GM18519 (cell line): ENCODE data around the gene TSHZ3.

ENCODE experiments used
- ATAC-seq: cut with Tn5 transposase; IDR thresholded peaks from one replicate; pipeline ENCODE4 v1.9.1; 2021; ENCODE audit warnings: mild to moderate bottlenecking, moderate library complexity; ENCODE audit not compliant: unreplicated experiment, low FRiP score

Gene TSHZ3

DNA sequence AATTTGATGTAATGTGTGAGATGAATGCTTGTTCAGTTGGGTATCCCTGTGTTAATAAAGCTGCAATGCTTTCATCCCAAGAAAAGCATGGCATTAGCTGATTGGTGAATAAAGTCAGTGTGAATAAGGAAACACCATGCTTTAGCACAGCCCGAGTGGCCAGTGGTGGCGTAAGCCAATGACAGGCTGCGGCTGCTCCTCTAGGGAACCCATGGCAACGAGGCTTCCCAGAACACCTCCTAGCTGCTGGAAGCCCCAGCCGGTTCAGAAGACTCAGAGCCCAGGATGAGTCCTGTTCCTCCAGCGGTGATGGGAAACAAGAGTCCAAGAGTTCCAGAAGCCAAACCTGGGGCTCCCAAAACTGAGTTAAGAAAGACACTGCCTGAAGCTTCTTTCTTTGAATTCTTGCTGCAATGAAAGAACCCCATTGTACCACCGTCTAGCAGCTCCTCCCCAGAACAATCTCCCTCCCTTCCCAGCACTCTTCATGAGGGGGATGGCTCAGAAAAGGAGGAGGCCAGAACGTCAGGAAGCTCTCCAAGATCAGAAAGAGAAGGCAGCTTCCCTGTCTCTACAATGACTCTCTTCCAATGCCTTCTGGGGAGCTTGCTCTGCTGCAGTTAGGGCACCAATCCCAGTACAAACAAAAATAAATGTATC, 58.2 kb downstream of the TSHZ3 start:
- ATAC-seq, result no peak

- no peak for ATAC-seq
Measured at GRCh38 chr19:31289976-31290375, 59.3 kb downstream of the TSHZ3 start.

- no peak for ATAC-seq
Measured at GRCh38 chr19:31289381-31289880, 59.8 kb downstream of the TSHZ3 start.

GRCh38 chr19:31286491-31286890, 62.7 kb downstream of the TSHZ3 start:
- ATAC-seq, result no peak

- no peak for ATAC-seq
Measured at GRCh38 chr19:31285744-31286143, 63.5 kb downstream of the TSHZ3 start.

DNA sequence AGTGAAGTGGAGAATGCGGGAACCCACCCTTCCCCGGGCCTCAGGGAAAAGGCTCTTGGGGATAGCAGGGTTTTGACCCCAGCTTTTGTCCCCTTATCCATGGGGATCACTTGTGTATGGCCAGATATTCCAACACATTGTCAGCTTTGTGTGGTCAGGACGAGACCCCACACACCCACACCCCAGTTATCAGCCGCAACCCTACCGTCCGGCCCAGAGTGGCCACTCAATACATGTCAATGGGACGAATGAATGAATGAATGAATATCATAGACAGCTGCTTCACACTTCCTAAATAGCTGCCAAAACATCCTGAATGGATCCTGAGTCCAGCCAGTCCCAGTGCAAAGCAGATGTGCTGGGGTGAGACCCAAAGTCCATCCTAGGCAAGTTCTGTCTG, 64.6 kb downstream of the TSHZ3 start:
- ATAC-seq, result no peak

- no peak for ATAC-seq
Measured at GRCh38 chr19:31283701-31284100, 65.5 kb downstream of the TSHZ3 start.

GRCh38 chr19:31282346-31282745, 66.9 kb downstream of the TSHZ3 start:
- ATAC-seq, result no peak

- ATAC-seq, result no peak
Measured at GRCh38 chr19:31280287-31281006, 68.8 kb downstream of the TSHZ3 start.

DNA sequence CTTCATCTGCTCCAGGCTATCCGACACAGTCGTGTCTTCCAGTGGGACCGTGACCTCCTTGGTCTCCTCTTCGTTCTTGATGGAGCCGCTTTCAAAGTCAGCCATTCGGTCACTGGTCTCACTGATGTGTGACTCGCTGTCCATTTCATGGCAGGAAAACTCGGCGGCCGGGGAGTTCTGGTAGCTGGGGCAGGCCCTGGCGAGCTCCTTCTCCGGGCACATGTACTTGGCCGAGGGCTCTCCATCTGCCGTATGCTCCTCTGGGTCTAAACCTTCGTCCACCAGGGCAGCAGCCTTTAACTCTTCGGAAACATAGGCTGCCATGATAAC, 69.8 kb downstream of the TSHZ3 start:
- no peak for ATAC-seq

DNA sequence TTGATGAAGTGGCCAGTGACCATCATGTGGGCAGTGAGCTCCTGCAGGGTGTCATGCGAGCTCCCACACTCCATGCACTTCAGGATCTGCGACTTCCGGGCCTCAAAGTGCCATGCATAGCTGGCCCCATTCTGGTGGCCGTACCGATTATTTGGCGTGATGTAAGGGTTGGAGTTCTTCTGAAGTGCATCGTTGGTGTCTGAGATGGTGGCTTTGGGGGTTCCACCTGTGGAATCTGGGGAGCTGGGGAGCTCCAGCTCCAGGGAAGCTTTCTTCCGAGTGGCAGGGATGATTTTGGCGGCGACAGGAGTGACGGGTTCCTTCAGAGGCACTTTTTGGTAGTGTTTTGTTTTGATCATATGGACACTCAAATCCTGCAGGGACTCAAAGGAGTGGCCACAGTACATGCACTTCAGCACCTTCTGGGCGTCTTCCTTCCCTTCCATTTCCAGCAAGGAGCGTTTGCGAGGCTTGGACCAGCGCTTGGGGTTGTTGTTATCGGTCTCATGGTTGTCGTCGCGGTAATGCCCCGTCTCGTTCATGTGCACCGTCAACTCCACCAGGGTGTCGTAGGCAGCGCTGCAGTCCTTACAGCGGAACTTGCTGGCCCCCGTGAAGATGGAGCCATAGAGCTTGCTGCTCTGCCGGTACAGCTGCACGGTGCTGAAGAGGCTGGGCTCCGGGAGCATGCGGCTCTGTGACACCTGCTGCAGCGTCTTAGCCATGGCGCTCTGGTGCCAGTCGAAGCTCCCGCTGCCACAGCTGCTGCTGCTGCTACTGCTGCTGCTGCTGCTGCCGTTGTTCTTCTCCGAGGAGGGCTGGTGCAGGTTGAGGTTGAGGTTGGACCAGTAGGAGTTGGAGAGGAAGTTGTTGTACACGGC, 70.4 kb downstream of the TSHZ3 start:
- ATAC-seq, result no peak

DNA sequence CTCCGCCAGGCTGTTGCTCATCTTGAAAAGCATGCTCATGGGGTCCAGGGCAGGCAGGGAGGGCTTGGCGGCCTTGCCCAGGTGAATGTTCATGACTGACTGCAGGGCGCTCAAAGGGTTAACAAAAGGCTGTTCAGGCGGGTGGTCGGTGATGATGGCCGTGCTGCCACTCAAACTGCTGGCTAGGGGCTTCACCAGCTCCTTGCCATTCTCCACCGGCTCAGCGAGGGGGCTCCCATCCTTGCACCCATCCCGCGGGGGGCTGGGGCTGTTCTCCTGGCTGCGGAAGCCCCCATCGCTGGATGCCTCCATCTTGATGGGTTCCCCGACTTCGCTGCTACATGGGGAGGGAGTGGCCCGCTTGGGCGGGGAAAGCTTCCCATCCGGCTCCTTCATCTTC, 71.7 kb downstream of the TSHZ3 start:
- no peak for ATAC-seq

- ATAC-seq, result no peak
Measured at GRCh38 chr19:31276831-31277230, 72.4 kb downstream of the TSHZ3 start.

GRCh38 chr19:31275068-31275334, 74.2 kb downstream of the TSHZ3 start:
- ATAC-seq, result no peak

DNA sequence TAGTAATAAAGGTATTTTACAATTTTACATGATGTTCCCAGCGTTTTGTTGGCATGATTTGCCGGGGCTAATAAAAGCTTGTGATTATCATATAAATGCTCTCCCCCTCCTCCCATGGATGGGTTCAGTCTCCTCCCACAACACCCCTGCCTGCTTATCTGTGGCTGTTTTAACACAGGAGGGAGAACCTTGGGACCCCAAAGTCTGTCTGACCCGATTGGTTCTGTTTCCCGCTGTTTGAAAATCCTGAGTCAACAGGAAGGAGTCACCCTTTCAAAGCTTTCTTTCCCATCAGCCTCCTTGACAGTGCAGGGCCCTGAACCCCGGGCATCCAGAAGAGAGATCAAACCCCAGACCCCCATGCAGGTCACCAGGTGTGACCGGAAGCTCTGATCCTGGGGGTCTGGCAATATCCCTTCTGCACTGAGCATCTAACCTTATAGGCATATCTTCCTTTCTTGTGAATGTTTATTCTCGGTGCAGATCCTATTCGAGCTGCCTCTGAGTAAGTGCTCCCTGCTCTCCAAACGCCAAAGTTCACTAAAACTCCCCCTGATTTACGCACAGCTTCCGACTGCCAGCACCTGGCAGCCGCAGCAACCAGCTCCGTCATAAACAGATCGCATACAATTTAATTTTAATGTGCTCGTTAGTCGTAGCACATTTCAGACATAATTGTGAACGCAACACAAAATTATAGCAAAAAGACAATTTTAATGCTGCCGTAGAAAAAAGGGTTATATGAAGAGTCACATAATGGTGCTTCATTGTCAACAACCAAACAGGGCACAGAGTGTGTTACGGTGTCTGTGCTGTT, 74.8 kb downstream of the TSHZ3 start:
- no peak for ATAC-seq

- ATAC-seq, result no peak
Measured at GRCh38 chr19:31272583-31273106, 76.6 kb downstream of the TSHZ3 start.

DNA sequence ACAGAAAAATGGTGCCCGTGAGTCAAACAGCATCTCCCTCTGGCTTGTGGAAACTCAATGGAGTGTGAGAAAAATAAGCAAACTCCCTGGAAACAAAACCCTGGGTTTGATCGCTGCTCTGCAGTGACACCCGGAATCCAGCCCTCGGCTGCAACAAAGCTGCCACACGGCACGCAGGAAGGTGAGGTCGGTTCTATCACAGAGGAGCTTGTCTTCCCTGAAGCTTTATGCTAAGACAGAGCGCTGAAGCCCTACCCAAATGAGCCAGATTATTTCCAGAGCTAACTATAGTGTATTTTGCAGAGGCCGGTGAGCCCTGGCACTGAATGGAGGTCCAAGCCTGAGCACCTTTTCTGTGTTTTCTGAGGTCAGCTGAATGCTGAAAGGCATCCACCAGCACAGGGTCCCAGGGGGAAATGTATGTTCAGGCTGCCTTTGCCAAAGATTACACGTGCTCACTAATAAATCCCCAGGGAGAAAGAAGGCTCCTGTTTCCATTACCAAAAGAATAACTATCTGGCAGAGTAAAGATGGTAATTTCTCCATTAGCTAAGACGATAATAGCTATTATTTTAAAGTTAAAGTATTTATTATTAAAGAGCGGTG, 77.8 kb downstream of the TSHZ3 start:
- ATAC-seq, result no peak

GRCh38 chr19:31270897-31271296, 78.3 kb downstream of the TSHZ3 start:
- ATAC-seq, result no peak

GRCh38 chr19:31269425-31270127, 79.7 kb downstream of the TSHZ3 start:
- no peak for ATAC-seq
